IMR-90 (cell line): ENCODE data around the gene LRIT2. TPM values are rescaled to one million over a fixed set of nuclear protein-coding genes. Genes with fewer than 3 reads are reported as not detected.

Experiments used
- ATAC-seq: fragments of 200-7000 bp; cut with Tn5 transposase; 2 replicates; pipeline ENCODE4 v1.9.1; 2020; ENCODE audit warnings: low read depth, mild to moderate bottlenecking, moderate library complexity
- BruUV-seq: library from RNA; stranded (reverse); fragments of 400-500 nt; replicated peaks from 2 replicates; lab custom pipeline; 2021; lab: Mats Ljungman, UMichigan
- CTCF ChIA-PET: fragments of 300-600 bp; formaldehyde crosslinking; extraction: SDS; loops from one replicate; lab custom pipeline; 2021; ENCODE audit warnings: antibody characterized with exemption; lab: Yijun Ruan, JAX
- POLR2A ChIA-PET: fragments of 300-600 bp; sonication (Branson Sonifier 250); formaldehyde crosslinking; loops from one replicate; lab custom pipeline; 2022; ENCODE audit warnings: antibody characterized with exemption; ENCODE audit not compliant: unreplicated experiment; lab: Charles Lee
- DNase-seq: peaks from one replicate; pipeline ENCODE4 v3.0.0; 2013
- H2AFZ ChIP-seq: replicated peaks from 2 replicates; pipeline ENCODE3; 2013; ENCODE audit warnings: low read length, mild to moderate bottlenecking; ENCODE audit not compliant: poor library complexity
- H2AK5ac ChIP-seq: 2 replicates; pipeline ENCODE4 v1.6.1; 2013; ENCODE audit warnings: low read depth, low read length, inconsistent platforms
- H2AK9ac ChIP-seq: replicated peaks from 2 replicates; pipeline ENCODE3; 2013; ENCODE audit warnings: mild to moderate bottlenecking, low read depth, low read length, moderate library complexity; ENCODE audit not compliant: poor library complexity
- H2BK120ac ChIP-seq: 2 replicates; pipeline ENCODE4 v1.6.1; 2013; ENCODE audit warnings: low read depth, low read length, inconsistent platforms
- H2BK15ac ChIP-seq: 3 replicates; pipeline ENCODE4 v1.6.1; 2013; ENCODE audit warnings: low read depth, low read length, inconsistent platforms
- H2BK20ac ChIP-seq: 2 replicates; pipeline ENCODE4 v1.6.1; 2013; ENCODE audit warnings: low read depth, mild to moderate bottlenecking, inconsistent platforms, low read length, moderate library complexity
- H2BK5ac ChIP-seq: 2 replicates; pipeline ENCODE4 v1.6.1; 2013; ENCODE audit warnings: mild to moderate bottlenecking, low read depth, low read length, inconsistent platforms; ENCODE audit not compliant: poor library complexity, severe bottlenecking
- H3K14ac ChIP-seq: replicated peaks from 2 replicates; pipeline ENCODE4 v1.6.1; 2013; ENCODE audit warnings: low read depth, low read length, inconsistent platforms
- H3K18ac ChIP-seq: 2 replicates; pipeline ENCODE4 v1.6.1; 2013; ENCODE audit warnings: low read depth, low read length, control low read depth
- H3K23ac ChIP-seq: 2 replicates; pipeline ENCODE4 v1.6.1; 2013; ENCODE audit warnings: low read depth, low read length, inconsistent platforms
- H3K27ac ChIP-seq: 2 replicates; pipeline ENCODE4 v1.5.1; 2013; ENCODE audit warnings: mild to moderate bottlenecking, control low read depth, low read length; ENCODE audit not compliant: insufficient read depth
- H3K27me3 ChIP-seq: 2 replicates; pipeline ENCODE4 v1.6.1; 2013; ENCODE audit warnings: low read length; ENCODE audit not compliant: control insufficient read depth, insufficient read depth
- H3K36me3 ChIP-seq: 2 replicates; pipeline ENCODE4 v1.6.1; 2013; ENCODE audit warnings: low read length, mixed read lengths; ENCODE audit not compliant: control insufficient read depth, insufficient read depth
- H3K4ac ChIP-seq: 2 replicates; pipeline ENCODE4 v1.6.1; 2013; ENCODE audit warnings: low read depth, low read length, inconsistent platforms
- H3K4me1 ChIP-seq: 2 replicates; pipeline ENCODE4 v1.6.1; 2013; ENCODE audit warnings: low read length, mixed read lengths; ENCODE audit not compliant: control insufficient read depth, insufficient read depth
- H3K4me2 ChIP-seq: 2 replicates; pipeline ENCODE4 v1.6.1; 2013; ENCODE audit warnings: low read depth, mild to moderate bottlenecking, control low read depth, low read length, moderate library complexity
- H3K4me3 ChIP-seq: 2 replicates; pipeline ENCODE4 v1.5.1; 2013; ENCODE audit warnings: low read depth, mild to moderate bottlenecking, control low read depth, low read length, moderate library complexity; ENCODE audit not compliant: insufficient read depth
- H3K56ac ChIP-seq: 2 replicates; pipeline ENCODE4 v1.6.1; 2013; ENCODE audit warnings: low read length, inconsistent platforms; ENCODE audit not compliant: insufficient read depth; ENCODE audit errors: extremely low read depth
- H3K79me1 ChIP-seq, 2 experiments: 2 replicates each; pipeline ENCODE4 v1.6.1; 2013; ENCODE audit warnings: low read length in 2 of 2, inconsistent platforms in 1 of 2, low read depth in 1 of 2
- H3K9ac ChIP-seq: 2 replicates; pipeline ENCODE4 v1.6.1; 2013; ENCODE audit warnings: low read depth, low read length, control low read depth
- H3K9me1 ChIP-seq: 2 replicates; pipeline ENCODE4 v1.6.1; 2013; ENCODE audit warnings: low read length, inconsistent platforms; ENCODE audit not compliant: insufficient read depth
- H3K9me3 ChIP-seq: 2 replicates; pipeline ENCODE4 v1.6.1; 2013; ENCODE audit warnings: low read length; ENCODE audit not compliant: control insufficient read depth, insufficient read depth
- H4K20me1 ChIP-seq: 2 replicates; pipeline ENCODE4 v1.6.1; 2013; ENCODE audit warnings: low read length, inconsistent platforms; ENCODE audit not compliant: insufficient read depth
- H4K5ac ChIP-seq: 2 replicates; pipeline ENCODE4 v1.6.1; 2013; ENCODE audit warnings: mild to moderate bottlenecking, low read depth, low read length, control low read depth
- H4K8ac ChIP-seq, 2 experiments: 2 replicates each; pipeline ENCODE4 v1.6.1; 2013; ENCODE audit warnings: low read depth in 2 of 2, low read length in 2 of 2, control low read depth in 1 of 2, inconsistent platforms in 1 of 2
- H4K91ac ChIP-seq: 2 replicates; pipeline ENCODE4 v1.6.1; 2013; ENCODE audit warnings: low read depth, low read length, inconsistent platforms; ENCODE audit not compliant: insufficient read depth
- BHLHE40 ChIP-seq: fragments of 150-350 bp; IDR thresholded peaks from 2 replicates; pipeline ENCODE4 v1.6.1; 2016; ENCODE audit warnings: mild to moderate bottlenecking, low read depth, low read length
- CEBPB ChIP-seq: IDR thresholded peaks from 2 replicates; pipeline ENCODE4 v1.6.1; 2012; ENCODE audit warnings: low read depth, low read length, improper control_type of control experiment
- CHD1 ChIP-seq: IDR thresholded peaks from 2 replicates; pipeline ENCODE4 v1.6.1; 2012; ENCODE audit warnings: low read depth, low read length, improper control_type of control experiment
- MAFK ChIP-seq: IDR thresholded peaks from 2 replicates; pipeline ENCODE4 v1.6.1; 2012; ENCODE audit warnings: low read depth, low read length, improper control_type of control experiment
- RAD21 ChIP-seq: IDR thresholded peaks from 2 replicates; pipeline ENCODE4 v1.6.1; 2012; ENCODE audit warnings: low read length, improper control_type of control experiment
- RCOR1 ChIP-seq: IDR thresholded peaks from 2 replicates; pipeline ENCODE4 v1.6.1; 2012; ENCODE audit warnings: mild to moderate bottlenecking, low read length, improper control_type of control experiment; ENCODE audit not compliant: insufficient replicate concordance
- WGBS, 2 experiments: methylation state at CpG; one replicate each; pipeline versions ENCODE4 v1.1.5 to v1.1.7; 2013; ENCODE audit warnings: missing lambda C conversion rate in 2 of 2; ENCODE audit not compliant: insufficient read length in 1 of 2; ENCODE audit errors: extremely low coverage in 2 of 2; 5-methylcytosine and 5-hydroxymethylcytosine counted together
- dilution Hi-C: fragments of 300-500 bp; cut with HindIII; formaldehyde crosslinking; loops from one replicate; pipeline ENCODE4 v1.14.3; 2018; ENCODE audit warnings: low sequenced_read_pairs; ENCODE audit not compliant: unreplicated experiment
- in situ Hi-C: fragments of 300-500 bp; cut with MboI; formaldehyde crosslinking; loops from 3 replicates; pipeline ENCODE4 v1.14.3; 2019; ENCODE audit warnings: low sequenced_read_pairs, inconsistent platforms, mixed read lengths
- intact Hi-C: fragments of 100-400 bp; cut with micrococcal nuclease; formaldehyde crosslinking; loops from 2 replicates; pipeline ENCODE4 v1.10.0; 2022
- polyA plus RNA-seq, 3 experiments: library from polyadenylated mRNA; depleted of rRNA; stranded (reverse); fragments of >200 nt; gene quantifications; 2 replicates each; pipeline ENCODE4 v1.2.3, GENCODE V29; 2012; ENCODE audit warnings: low replicate concordance in 1 of 3
- total RNA-seq: library from RNA; depleted of rRNA; stranded (reverse); fragments of >200 nt; gene quantifications from 2 replicates; pipeline ENCODE4 v1.2.3, GENCODE V29; 2012
- TF ChIP-seq, protein P1 (sequence below): fragments of 150-350 bp; IDR thresholded peaks from 2 replicates; pipeline ENCODE4 v1.6.1; 2017; ENCODE audit warnings: mild to moderate bottlenecking, antibody characterized with exemption, low read length, low read depth
- TF ChIP-seq, protein P2 (sequence below): fragments of 150-350 bp; IDR thresholded peaks from 2 replicates; pipeline ENCODE4 v1.6.1; 2016; ENCODE audit warnings: low read depth, mild to moderate bottlenecking, low read length, moderate library complexity, borderline replicate concordance
- TF ChIP-seq, protein P3 (sequence below): conservative IDR thresholded peaks from 2 replicates; pipeline ENCODE4 v1.5.1; 2012; ENCODE audit warnings: mild to moderate bottlenecking, low read depth, low read length, improper control_type of control experiment

LRIT2 gene
- total and polyA plus RNA-seq, 2 of the 4 experiments (the other 2 are of a cell fraction): not detected

DNA sequence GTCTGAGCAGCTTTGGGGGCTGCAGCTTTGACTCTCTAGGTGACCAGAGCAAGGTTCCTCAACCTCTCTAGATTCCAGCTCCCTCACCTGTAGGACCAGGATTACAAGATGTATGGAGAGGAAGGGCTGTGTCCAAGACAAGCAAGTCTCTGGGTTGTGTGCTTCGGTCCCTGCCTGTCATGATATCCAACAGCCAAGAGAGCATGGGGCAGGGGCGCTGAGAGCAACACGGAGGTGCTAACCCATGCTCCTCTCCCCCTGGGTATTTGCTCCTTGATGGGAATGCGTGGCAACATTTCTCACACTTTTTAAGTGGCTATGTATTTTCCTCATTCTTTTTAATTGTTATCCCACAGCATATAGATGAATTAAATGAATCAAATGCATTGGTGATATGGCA, 20.7 kb downstream of the LRIT2 start (continued):
- TF ChIP-seq, protein P1, sequence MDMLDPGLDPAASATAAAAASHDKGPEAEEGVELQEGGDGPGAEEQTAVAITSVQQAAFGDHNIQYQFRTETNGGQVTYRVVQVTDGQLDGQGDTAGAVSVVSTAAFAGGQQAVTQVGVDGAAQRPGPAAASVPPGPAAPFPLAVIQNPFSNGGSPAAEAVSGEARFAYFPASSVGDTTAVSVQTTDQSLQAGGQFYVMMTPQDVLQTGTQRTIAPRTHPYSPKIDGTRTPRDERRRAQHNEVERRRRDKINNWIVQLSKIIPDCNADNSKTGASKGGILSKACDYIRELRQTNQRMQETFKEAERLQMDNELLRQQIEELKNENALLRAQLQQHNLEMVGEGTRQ: no peak
- TF ChIP-seq CHD1 (no peak), MAFK (no peak), RCOR1 (no peak)

DNA sequence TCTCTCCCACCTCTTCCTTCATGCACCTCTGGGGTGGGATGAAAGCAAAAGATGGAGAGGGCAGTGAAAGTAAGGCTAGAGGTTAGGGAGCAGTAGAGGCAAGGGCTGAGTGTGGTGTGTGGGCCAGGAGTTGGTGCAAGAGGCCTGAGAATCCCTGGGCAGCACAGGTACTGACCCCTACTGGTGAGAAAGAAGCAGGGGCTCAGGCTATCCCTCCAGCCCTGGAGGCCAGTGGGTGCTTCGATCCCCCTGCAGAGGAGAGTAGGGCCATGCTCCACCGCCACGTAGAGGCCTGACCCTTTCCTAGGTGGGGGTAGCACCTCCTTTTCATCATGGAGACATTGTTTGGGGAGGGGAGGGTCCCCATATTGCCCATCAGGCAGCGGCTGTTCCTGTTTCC, 21.2 kb downstream of the LRIT2 start:
- no peak overlapping the region for H3K14ac ChIP-seq
- no peak overlapping the region for H2AK9ac ChIP-seq
- H3K4me2 ChIP-seq: no peak overlapping the region
- H3K23ac ChIP-seq: no peak overlapping the region
- no peak overlapping the region for H3K9ac ChIP-seq
- TF ChIP-seq CEBPB (no peak), RCOR1 (no peak), BHLHE40 (no peak), RAD21 (no peak)
- TF ChIP-seq, protein P2, sequence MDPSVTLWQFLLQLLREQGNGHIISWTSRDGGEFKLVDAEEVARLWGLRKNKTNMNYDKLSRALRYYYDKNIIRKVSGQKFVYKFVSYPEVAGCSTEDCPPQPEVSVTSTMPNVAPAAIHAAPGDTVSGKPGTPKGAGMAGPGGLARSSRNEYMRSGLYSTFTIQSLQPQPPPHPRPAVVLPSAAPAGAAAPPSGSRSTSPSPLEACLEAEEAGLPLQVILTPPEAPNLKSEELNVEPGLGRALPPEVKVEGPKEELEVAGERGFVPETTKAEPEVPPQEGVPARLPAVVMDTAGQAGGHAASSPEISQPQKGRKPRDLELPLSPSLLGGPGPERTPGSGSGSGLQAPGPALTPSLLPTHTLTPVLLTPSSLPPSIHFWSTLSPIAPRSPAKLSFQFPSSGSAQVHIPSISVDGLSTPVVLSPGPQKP: no peak
- TF ChIP-seq, protein P1: no peak
- TF ChIP-seq, protein P3, sequence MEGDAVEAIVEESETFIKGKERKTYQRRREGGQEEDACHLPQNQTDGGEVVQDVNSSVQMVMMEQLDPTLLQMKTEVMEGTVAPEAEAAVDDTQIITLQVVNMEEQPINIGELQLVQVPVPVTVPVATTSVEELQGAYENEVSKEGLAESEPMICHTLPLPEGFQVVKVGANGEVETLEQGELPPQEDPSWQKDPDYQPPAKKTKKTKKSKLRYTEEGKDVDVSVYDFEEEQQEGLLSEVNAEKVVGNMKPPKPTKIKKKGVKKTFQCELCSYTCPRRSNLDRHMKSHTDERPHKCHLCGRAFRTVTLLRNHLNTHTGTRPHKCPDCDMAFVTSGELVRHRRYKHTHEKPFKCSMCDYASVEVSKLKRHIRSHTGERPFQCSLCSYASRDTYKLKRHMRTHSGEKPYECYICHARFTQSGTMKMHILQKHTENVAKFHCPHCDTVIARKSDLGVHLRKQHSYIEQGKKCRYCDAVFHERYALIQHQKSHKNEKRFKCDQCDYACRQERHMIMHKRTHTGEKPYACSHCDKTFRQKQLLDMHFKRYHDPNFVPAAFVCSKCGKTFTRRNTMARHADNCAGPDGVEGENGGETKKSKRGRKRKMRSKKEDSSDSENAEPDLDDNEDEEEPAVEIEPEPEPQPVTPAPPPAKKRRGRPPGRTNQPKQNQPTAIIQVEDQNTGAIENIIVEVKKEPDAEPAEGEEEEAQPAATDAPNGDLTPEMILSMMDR: peak; percentile 11; the same call in 1 of the 2 replicates
- ChIA-PET POLR2A (no interaction called here), CTCF (no interaction called here)
- no peak overlapping the region for H3K4ac ChIP-seq
- DNase-seq (no peak), ATAC-seq (0 out of 2 replicates have a peak, but pooled peaks have one; percentile 36)
- H3K9me3 ChIP-seq: no peaks in the 10 kb centered on the region
- no peak overlapping the region for H3K56ac ChIP-seq
- no peaks in the 10 kb centered on the region for H3K79me1 ChIP-seq
- dilution Hi-C loops (no loop called here), intact Hi-C loops (no loop called here), in situ Hi-C loops (no loop called here)
- no peak overlapping the region for H2AK5ac ChIP-seq
- no peak overlapping the region for H2BK20ac ChIP-seq
- WGBS, 2 experiments: no CpG with 5 or more reads among the region's 4 CpGs
- no peaks in the 10 kb centered on the region for H4K20me1 ChIP-seq
- no peak overlapping the region for H2BK5ac ChIP-seq
- BruUV-seq: no TSS peak
- no peak overlapping the region for H3K27ac ChIP-seq
- no peaks in the 10 kb centered on the region for H3K4me1 ChIP-seq
- no peaks in the 10 kb centered on the region for H3K36me3 ChIP-seq
- no peaks in the 10 kb centered on the region for H3K9me1 ChIP-seq
- no peak overlapping the region for H2BK15ac ChIP-seq
- no peak overlapping the region for H4K5ac ChIP-seq
- H4K8ac ChIP-seq: no peak overlapping the region
- no peak overlapping the region for H3K18ac ChIP-seq
- no peak overlapping the region for H4K91ac ChIP-seq
- peaks cover 5% of the 10 kb centered on the region for H3K27me3 ChIP-seq
- H3K4me3 ChIP-seq: no peak overlapping the region
- no peak overlapping the region for H2AFZ ChIP-seq
- no peak overlapping the region for H2BK120ac ChIP-seq
